Neural cell (in vitro differentiated cells): Measurements from ENCODE around the gene OGT.

ENCODE experiments used
- EP300 ChIP-seq: fragments of 450-650 bp; conservative IDR thresholded peaks from 2 replicates; pipeline ENCODE4 v1.6.1; 2014; ENCODE audit warnings: antibody characterized with exemption, mild to moderate bottlenecking, moderate library complexity; ENCODE audit not compliant: poor library complexity, severe bottlenecking
- EZH2 ChIP-seq: fragments of 200-600, 300-800 bp; shearing (Covaris generic), sonication (generic); IDR thresholded peaks from 2 replicates; pipeline ENCODE4 v1.6.1; 2014; ENCODE audit warnings: antibody characterized with exemption, low read length, borderline replicate concordance, mild to moderate bottlenecking; ENCODE audit not compliant: insufficient read depth, poor library complexity, severe bottlenecking
- MXI1 ChIP-seq: fragments of 450-650 bp; conservative IDR thresholded peaks from 2 replicates; pipeline ENCODE4 v1.6.1; 2014; ENCODE audit warnings: antibody characterized with exemption, mild to moderate bottlenecking; ENCODE audit not compliant: poor library complexity, severe bottlenecking
- POLR2AphosphoS5 ChIP-seq: IDR thresholded peaks from 2 replicates; pipeline ENCODE4 v1.6.1; 2012
- RAD21 ChIP-seq: fragments of 450-650 bp; conservative IDR thresholded peaks from 2 replicates; pipeline ENCODE4 v1.6.1; 2014; ENCODE audit warnings: antibody characterized with exemption, mild to moderate bottlenecking, moderate library complexity
- SMC3 ChIP-seq: fragments of 450-650 bp; conservative IDR thresholded peaks from 2 replicates; pipeline ENCODE4 v1.6.1; 2014; ENCODE audit warnings: antibody characterized with exemption, mild to moderate bottlenecking, moderate library complexity; ENCODE audit not compliant: poor library complexity
- TAF1 ChIP-seq: IDR thresholded peaks from 2 replicates; pipeline ENCODE4 v1.6.1; 2012; ENCODE audit warnings: low read depth
- TF ChIP-seq, protein P1 (sequence below): fragments of 450-650 bp; IDR thresholded peaks from 2 replicates; pipeline ENCODE4 v1.5.1; 2014; ENCODE audit warnings: antibody characterized with exemption, mild to moderate bottlenecking, moderate library complexity; ENCODE audit not compliant: poor library complexity, severe bottlenecking
- TF ChIP-seq, protein P2 (sequence below): IDR thresholded peaks from 2 replicates; pipeline ENCODE4 v1.6.1; 2012; ENCODE audit warnings: borderline replicate concordance

DNA sequence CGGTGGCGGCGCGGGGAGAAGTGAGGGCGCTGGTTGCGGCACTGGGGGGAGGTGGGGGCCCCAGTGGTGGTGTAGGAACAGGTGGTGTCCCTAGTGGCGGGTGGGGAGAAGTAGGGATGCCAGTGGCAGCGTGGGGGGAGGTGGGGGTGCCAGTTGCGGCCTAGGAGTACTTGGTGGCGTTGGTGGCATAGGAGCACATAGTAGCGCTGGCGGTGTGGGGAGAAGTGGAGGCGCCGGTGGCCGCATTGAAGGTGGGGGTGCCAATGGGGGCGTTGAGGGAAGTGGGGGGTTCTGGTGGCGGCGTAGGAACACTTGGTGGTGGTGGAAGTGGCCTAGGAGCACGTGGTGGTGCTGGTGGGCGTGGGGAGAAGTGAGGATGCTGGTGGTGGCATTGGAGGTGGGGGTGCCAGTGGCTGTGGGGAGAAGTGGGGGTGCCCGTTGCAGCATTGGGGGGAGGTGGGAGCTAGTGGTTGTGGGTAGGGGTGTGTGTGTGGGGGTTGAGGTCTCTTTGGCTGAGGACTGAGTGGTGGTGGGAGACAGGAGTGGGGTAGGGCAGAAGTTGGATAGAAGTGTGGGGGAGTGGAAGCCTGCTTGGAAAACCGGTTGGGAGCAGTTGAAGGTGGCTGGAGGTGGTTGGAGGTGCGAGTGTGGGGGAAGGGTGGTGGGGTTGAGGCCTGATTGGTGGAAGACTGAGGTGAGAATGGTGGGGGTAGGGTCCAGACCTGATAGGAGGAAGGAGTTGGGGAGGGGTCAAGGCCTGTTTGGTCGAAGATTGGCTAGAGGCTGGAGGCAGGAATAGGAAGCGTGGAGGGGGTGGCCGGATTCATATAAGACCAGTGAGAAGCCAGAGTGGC, 46.5 kb downstream of the OGT start:
- TF ChIP-seq RAD21 (no peak), EP300 (no peak), EZH2 (no peak), SMC3 (no peak), POLR2AphosphoS5 (no peak), MXI1 (no peak), TAF1 (no peak)
- TF ChIP-seq, protein P1, sequence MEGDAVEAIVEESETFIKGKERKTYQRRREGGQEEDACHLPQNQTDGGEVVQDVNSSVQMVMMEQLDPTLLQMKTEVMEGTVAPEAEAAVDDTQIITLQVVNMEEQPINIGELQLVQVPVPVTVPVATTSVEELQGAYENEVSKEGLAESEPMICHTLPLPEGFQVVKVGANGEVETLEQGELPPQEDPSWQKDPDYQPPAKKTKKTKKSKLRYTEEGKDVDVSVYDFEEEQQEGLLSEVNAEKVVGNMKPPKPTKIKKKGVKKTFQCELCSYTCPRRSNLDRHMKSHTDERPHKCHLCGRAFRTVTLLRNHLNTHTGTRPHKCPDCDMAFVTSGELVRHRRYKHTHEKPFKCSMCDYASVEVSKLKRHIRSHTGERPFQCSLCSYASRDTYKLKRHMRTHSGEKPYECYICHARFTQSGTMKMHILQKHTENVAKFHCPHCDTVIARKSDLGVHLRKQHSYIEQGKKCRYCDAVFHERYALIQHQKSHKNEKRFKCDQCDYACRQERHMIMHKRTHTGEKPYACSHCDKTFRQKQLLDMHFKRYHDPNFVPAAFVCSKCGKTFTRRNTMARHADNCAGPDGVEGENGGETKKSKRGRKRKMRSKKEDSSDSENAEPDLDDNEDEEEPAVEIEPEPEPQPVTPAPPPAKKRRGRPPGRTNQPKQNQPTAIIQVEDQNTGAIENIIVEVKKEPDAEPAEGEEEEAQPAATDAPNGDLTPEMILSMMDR = no peak
- TF ChIP-seq, protein P2, sequence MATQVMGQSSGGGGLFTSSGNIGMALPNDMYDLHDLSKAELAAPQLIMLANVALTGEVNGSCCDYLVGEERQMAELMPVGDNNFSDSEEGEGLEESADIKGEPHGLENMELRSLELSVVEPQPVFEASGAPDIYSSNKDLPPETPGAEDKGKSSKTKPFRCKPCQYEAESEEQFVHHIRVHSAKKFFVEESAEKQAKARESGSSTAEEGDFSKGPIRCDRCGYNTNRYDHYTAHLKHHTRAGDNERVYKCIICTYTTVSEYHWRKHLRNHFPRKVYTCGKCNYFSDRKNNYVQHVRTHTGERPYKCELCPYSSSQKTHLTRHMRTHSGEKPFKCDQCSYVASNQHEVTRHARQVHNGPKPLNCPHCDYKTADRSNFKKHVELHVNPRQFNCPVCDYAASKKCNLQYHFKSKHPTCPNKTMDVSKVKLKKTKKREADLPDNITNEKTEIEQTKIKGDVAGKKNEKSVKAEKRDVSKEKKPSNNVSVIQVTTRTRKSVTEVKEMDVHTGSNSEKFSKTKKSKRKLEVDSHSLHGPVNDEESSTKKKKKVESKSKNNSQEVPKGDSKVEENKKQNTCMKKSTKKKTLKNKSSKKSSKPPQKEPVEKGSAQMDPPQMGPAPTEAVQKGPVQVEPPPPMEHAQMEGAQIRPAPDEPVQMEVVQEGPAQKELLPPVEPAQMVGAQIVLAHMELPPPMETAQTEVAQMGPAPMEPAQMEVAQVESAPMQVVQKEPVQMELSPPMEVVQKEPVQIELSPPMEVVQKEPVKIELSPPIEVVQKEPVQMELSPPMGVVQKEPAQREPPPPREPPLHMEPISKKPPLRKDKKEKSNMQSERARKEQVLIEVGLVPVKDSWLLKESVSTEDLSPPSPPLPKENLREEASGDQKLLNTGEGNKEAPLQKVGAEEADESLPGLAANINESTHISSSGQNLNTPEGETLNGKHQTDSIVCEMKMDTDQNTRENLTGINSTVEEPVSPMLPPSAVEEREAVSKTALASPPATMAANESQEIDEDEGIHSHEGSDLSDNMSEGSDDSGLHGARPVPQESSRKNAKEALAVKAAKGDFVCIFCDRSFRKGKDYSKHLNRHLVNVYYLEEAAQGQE = no peak
